ENCODE measurements around the gene PIP.
"Not testable (repeated sequence)": the region's sequence is repeated elsewhere in the genome, so short reads cannot be mapped to it uniquely, and the experiment has no call there.

PIP gene

DNA sequence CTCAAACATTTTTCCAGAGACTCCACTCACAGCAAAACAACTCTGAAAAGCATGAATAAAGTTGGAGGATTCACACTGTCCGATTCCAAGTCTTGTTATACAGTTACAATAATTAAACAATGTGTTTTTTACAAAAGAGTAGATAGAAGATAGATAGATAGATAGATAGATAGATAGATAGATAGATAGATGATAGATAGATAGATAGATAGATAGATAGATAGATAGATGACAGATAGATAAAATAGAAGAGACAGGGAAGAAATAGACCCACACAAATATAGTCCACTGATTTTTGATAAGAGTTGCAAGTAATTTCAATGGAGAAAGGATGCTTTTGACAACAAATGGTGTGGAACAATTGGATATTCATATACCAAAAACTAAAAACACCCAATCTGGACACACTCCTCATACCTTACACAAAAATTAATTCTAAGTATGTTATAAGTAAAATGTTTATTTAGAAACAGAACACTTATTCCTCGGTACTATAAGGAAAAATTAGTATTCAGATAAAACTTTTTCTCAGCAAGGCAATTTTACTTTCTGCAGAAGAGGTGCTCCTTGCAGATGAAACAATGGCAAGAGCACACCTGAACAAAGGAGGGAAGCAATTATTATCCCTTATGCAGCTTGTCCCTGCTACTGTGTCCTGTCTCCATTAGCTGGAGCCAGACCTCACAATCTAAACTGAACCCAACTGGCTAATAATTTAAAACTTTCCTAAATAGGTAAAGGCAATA, 45.7 kb downstream of the PIP start:
- DNase-seq (ENCODE audit: low read depth) = no peak

GRCh38 chr7:143180771-143181170, 48.9 kb downstream of the PIP start:
- not testable (repeated sequence) for DNase-seq (ENCODE audit: low read depth)

- no peak for DNase-seq (ENCODE audit: low read depth)
Measured at GRCh38 chr7:143181349-143181748, 49.5 kb downstream of the PIP start.

- no peak for DNase-seq (ENCODE audit: low read depth)
Measured at GRCh38 chr7:143183024-143183423, 51.1 kb downstream of the PIP start, which contains the start of gene TAS2R39. TAS2R39 (plus strand) TSS chr7:143183419; CDS start chr7:143183419, 0 bp downstream.

- no peak for DNase-seq (ENCODE audit: low read depth)
Measured at GRCh38 chr7:143185551-143185950, 53.7 kb downstream of the PIP start.

- no peak for DNase-seq (ENCODE audit: low read depth)
Measured at GRCh38 chr7:143188994-143189393, 57.1 kb downstream of the PIP start.
